Fibroblast of lung (primary cell): ENCODE data around the gene CAMK1G.

ENCODE experiments used
- CTCF ChIP-seq, 2 donors: IDR thresholded peaks in 1 of 2; conservative IDR thresholded peaks in 1 of 2; 1 replicate in 1 of 2; 2 replicates in 1 of 2; pipeline ENCODE4 v1.5.1; 2011 to 2012; ENCODE audit warnings: low read length in 2 of 2, control low read depth in 1 of 2, inconsistent platforms in 1 of 2, low read depth in 1 of 2, mild to moderate bottlenecking in 1 of 2
- EZH2 ChIP-seq: IDR thresholded peaks from 2 replicates; pipeline ENCODE4 v1.5.1; 2012; ENCODE audit warnings: low read length, control low read depth, mild to moderate bottlenecking; ENCODE audit errors: missing control alignments

DNA sequence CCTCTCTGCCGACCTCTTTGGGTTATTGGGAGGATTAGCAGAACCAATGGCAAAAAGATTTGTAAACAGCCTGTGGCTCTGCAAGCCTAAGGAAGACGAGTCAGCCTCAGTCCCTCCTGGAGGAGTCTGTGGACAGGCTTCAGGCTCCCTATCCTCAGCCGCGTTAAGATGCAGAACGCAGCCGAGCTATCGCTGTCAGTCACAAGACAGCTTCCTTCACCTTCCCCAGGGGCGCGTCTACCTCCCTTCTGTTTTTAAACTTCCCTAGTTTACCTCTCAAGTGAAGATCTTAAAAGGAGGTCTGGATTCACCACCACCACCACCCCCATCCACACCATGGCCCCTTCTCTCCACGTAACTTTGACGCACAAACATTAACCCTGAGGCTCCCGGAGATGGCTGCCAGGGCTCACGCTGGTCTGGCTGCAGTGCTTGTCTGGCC lies 738 bp downstream of the CAMK1G start:
- TF ChIP-seq CTCF (conservative IDR thresholded peaks at IDR 0.05 in 1 of 2, IDR thresholded peaks at IDR 0.05 in 1 of 2; ENCODE audit: low read depth in 1 of 2, low read length in 2 of 2) = no peak
- TF ChIP-seq EZH2 = no peak
